WI38 (cell line): ENCODE results near the gene MRPL33.

Experiments
- H3K4me3 ChIP-seq: 2 replicates; pipeline ENCODE4 v1.5.1; 2011; ENCODE audit warnings: low read depth, mild to moderate bottlenecking, control low read depth, low read length
- CTCF ChIP-seq: IDR thresholded peaks from 2 replicates; pipeline ENCODE4 v1.5.1; 2012; ENCODE audit warnings: low read depth, mild to moderate bottlenecking, control low read depth, low read length

The MRPL33 gene

GRCh38 chr2:27805180-27805579 is 33.7 kb downstream of the MRPL33 start:
- TF ChIP-seq CTCF = no peak
- H3K4me3 ChIP-seq = no peak overlapping the region

GRCh38 chr2:27806311-27807059 is 35.0 kb downstream of the MRPL33 start:
- no peak overlapping the region for H3K4me3 ChIP-seq
- no peak for TF ChIP-seq CTCF

DNA sequence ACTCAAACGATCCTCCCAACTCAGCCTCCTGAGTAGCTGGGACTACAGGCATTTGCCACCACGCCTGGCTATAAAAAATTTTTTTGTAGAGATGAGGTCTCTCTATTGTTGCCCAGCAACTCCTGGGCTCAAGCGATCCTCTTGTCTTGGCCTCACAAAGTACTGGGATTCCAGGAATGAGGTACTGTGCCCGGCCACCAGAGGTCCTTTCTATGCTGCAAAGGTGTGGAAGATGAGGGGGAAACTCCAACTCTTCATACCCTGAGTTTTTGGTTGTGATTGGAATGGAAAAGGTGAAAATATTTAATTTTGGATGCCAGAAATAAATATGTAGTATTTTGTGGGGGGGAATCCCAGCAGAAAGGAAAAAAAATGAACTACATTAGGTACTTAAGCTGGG is 36.0 kb downstream of the MRPL33 start:
- TF ChIP-seq CTCF = peak; percentile 53
- H3K4me3 ChIP-seq = no peak overlapping the region

DNA sequence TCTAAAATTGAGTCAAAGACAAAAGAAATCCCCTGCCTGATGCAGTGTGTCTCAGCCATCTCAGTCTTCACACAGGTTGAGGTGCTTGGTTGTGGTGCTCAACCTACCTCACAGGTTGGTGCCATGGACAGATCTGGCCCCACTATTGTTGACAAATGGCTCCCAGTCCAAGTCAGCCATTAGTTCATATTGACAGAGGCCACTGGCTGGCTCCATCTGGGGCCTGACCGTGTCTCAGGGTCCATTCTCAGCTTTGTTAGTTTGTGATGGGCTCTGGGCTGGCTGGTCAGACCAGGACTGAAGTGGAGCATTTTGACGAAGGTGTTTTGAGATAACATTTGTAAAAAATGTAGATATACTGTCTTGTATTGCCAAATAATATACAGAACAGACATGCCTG is 36.9 kb downstream of the MRPL33 start:
- TF ChIP-seq CTCF = no peak
- no peak overlapping the region for H3K4me3 ChIP-seq

GRCh38 chr2:27808984-27809383 is 37.5 kb downstream of the MRPL33 start:
- H3K4me3 ChIP-seq = no peak overlapping the region
- no peak for TF ChIP-seq CTCF

DNA sequence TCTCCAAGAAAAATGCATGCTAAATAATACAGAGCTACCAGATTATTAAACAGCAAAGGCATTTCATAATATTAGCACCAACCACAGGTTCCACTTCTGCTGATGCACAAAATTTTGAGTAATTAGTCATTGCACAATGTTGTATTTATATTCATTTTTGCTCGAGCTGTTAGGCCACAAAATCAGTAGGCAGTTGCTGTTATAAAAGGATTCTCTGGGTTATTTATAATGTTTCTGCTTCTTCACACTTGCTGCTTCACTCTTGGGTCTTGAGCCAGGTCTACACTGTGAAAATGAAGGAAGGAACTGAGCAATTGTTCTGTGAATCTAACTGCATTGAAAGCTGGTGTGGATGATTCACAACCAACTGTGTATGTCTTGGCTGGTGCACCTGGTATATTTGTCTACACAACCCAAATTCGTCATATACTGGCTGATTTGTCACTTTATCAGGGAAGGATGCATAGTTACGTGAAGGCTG is 38.3 kb downstream of the MRPL33 start:
- no peak overlapping the region for H3K4me3 ChIP-seq
- no peak for TF ChIP-seq CTCF

DNA sequence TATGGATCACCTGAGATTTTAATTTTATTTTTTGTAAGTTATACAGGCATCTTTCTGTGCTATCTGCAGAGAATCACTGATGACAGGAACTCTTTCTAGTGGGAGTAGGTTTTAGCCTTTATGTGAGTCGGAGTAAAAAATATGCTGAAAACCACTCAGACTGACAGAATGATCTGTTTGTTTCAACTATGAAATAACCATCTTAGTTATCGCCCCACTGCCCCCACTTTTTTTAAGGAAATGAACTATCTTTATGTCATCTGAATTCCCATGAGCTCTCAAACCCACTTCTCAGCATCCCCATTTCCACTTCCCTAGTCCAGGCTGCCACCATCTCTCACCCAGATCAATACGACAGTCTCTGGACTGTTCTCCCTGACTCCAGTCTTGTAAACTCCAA is 38.9 kb downstream of the MRPL33 start:
- no peak for TF ChIP-seq CTCF
- no peak overlapping the region for H3K4me3 ChIP-seq
